Thyroid gland (tissue), 4 donors: Measurements from ENCODE around the gene TBC1D22B. TPM values are rescaled to one million over a fixed set of nuclear protein-coding genes. Genes with fewer than 3 reads are reported as not detected.

Experiments
- DNase-seq, 2 donors: peaks; one replicate each; pipeline ENCODE4 v3.0.0-alpha.2; 2019
- H3K27ac ChIP-seq, 3 donors: fragments of 200-600 bp; sonication (generic); 1 replicate in 2 of 3; 2 replicates in 1 of 3; pipeline ENCODE4 v1.5.1; 2016 to 2019; ENCODE audit warnings: mild to moderate bottlenecking in 1 of 3, moderate library complexity in 1 of 3
- H3K27me3 ChIP-seq: fragments of 200-600 bp; sonication (generic); one replicate; pipeline ENCODE4 v1.5.1; 2019
- H3K36me3 ChIP-seq, 2 donors: fragments of 200-600 bp; sonication (generic); one replicate each; pipeline ENCODE4 v1.5.1; 2016 to 2019
- H3K4me1 ChIP-seq, 2 donors: fragments of 200-600 bp; sonication (generic); one replicate each; pipeline ENCODE4 v1.5.1; 2017 to 2019
- H3K4me3 ChIP-seq, 3 donors: fragments of 200-600 bp; sonication (generic); replicated peaks in 1 of 3; 1 replicate in 2 of 3; 2 replicates in 1 of 3; pipeline ENCODE4 v1.5.1; 2016; ENCODE audit warnings: mild to moderate bottlenecking in 1 of 3
- H3K9me3 ChIP-seq: fragments of 200-600 bp; sonication (generic); one replicate; pipeline ENCODE4 v1.5.1; 2017
- CTCF ChIP-seq, 6 experiments: fragments of 200-600 bp in 3 of 6; fragments of 450-650 bp in 3 of 6; sonication (generic) in 3 of 6; IDR thresholded peaks; one replicate each; pipeline ENCODE4 v1.5.1; 2016 to 2019; ENCODE audit warnings: antibody characterized with exemption in 6 of 6, mild to moderate bottlenecking in 2 of 6, inconsistent platforms in 1 of 6, moderate library complexity in 1 of 6
- POLR2A ChIP-seq, 2 donors: fragments of 450-650 bp; IDR thresholded peaks; one replicate each; pipeline ENCODE4 v1.6.1; 2017; ENCODE audit warnings: antibody characterized with exemption in 2 of 2, mild to moderate bottlenecking in 2 of 2, moderate library complexity in 1 of 2
- WGBS, 2 donors: methylation state at CpG; one replicate each; pipeline ENCODE4 v1.1.5; 2017; 5-methylcytosine and 5-hydroxymethylcytosine counted together
- intact Hi-C: fragments of 100-400 bp; cut with DNase I; formaldehyde crosslinking; loops from one replicate; pipeline ENCODE4 v1.15.1; 2023
- total RNA-seq, 4 donors: library from RNA; depleted of rRNA; stranded (reverse); fragments of >200 nt; gene quantifications; one replicate each; pipeline ENCODE4 v1.2.3, GENCODE V29; 2016

Gene TBC1D22B
- total RNA-seq, 4 donors from 2014 or later = 11.5 to 15.7 (median 14.2) TPM

DNA sequence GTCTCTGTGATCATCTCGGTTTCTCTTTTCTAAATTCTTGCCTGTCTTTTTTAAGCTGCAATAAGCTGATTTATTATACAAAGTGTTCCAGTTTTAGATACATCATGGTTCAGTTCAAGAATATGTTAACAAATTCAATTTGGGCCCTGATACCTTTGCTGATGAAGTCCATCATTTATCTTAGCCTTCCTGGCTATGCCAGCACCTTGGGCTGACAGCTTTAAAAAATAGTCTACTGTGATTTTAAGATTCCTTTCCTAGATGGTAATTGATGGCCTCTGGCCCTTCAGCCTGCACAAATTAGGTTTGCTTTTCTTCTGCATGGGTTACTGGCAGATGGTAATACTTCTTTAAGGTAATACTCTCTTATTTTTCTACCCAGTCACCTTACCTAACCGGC lies 7.4 kb downstream of the TBC1D22B start:
- TF ChIP-seq POLR2A (IDR thresholded peaks at IDR 0.05) (no peak), CTCF (IDR thresholded peaks at IDR 0.05) (no peak)
- WGBS, 2 donors = 78 to 86% methylated on average over 2 of the region's 2 CpGs

DNA sequence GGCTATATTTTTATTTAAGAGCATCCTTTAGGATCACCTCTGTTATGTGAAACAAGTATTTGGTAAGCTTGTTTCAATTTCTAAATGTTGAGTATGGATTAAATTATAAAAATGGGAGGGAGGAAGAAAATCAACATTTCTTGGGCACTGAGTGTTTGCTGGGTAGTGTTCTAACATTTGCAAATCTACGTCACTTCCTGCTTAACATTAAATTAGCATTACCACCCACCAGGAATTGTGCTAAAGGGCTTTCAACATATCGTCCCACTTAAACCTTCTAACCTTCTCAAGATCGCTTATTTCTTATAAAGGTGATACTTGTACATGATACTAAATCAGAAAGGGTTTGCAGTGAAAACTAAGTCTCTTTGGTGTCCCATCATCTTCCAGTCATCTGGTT lies 8.3 kb downstream of the TBC1D22B start:
- no peak for DNase-seq
- Histone ChIP-seq H3K27me3 (no peaks in the 10 kb centered on the region), H3K27ac (no peak overlapping the region), H3K36me3 (no peaks in the 10 kb centered on the region), H3K9me3 (no peaks in the 10 kb centered on the region), H3K4me1 (peaks cover 6% of the 10 kb centered on the region in 2 donors), H3K4me3 (no peak overlapping the region)
- intact Hi-C loops = no loop called here
- WGBS, 2 donors = 90% methylated on average over 3 of the region's 3 CpGs
- TF ChIP-seq CTCF (IDR thresholded peaks at IDR 0.05) (no peak), POLR2A (IDR thresholded peaks at IDR 0.05) (no peak)

More for the DNA sequence above, 7.4 kb downstream of the TBC1D22B start:
- Histone ChIP-seq H3K27me3 (no peaks in the 10 kb centered on the region), H3K4me1 (peaks cover 6% of the 10 kb centered on the region in 2 donors), H3K36me3 (no peaks in the 10 kb centered on the region), H3K4me3 (no peak overlapping the region), H3K27ac (no peak overlapping the region), H3K9me3 (no peaks in the 10 kb centered on the region)
- DNase-seq = no peak
- intact Hi-C loops = no loop called here

DNA sequence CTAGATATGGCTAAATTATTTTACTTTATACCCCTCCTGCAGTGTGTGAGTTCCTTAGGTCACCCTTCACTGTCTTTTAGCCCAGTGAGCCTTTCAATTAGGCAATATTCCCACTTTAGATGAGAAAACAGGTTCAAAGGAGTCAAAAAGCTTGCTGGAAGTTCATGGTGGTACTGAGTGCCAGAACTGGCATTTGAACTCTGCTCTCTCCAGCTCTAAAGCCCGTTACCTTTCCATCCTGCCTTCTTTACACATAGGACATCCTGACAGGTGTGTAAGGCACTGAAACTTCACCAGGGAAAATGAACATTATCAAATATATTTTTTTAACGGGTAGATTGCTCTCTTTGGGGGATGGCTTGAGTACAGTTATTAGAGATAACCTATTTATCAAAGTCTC lies 11.5 kb downstream of the TBC1D22B start:
- 88 to 90% methylated on average over 2 of the region's 2 CpGs for WGBS, 2 donors
- DNase-seq = no peak
- Histone ChIP-seq H3K9me3 (no peaks in the 10 kb centered on the region), H3K27me3 (no peaks in the 10 kb centered on the region), H3K27ac (no peak overlapping the region), H3K4me3 (no peak overlapping the region), H3K4me1 (peaks cover 2 to 3% of the 10 kb centered on the region in 2 donors), H3K36me3 (no peaks in the 10 kb centered on the region)
- TF ChIP-seq POLR2A (IDR thresholded peaks at IDR 0.05) = no peak
- TF ChIP-seq CTCF (IDR thresholded peaks at IDR 0.05) = no peak
- intact Hi-C loops = no loop called here

- no peak for DNase-seq
- TF ChIP-seq POLR2A (IDR thresholded peaks at IDR 0.05) = no peak
- no peak for TF ChIP-seq CTCF (IDR thresholded peaks at IDR 0.05)
- 82 to 89% methylated on average over 8 of the region's 8 CpGs for WGBS, 2 donors
- H3K27me3 ChIP-seq = no peaks in the 10 kb centered on the region
- H3K36me3 ChIP-seq = no peaks in the 10 kb centered on the region
- H3K4me1 ChIP-seq = no peaks in the 10 kb centered on the region
- H3K4me3 ChIP-seq = no peak overlapping the region
- H3K27ac ChIP-seq = no peak overlapping the region
- intact Hi-C loops = no loop called here
- no peaks in the 10 kb centered on the region for H3K9me3 ChIP-seq
Observed at GRCh38 chr6:37272834-37273566, 15.4 kb downstream of the TBC1D22B start.

DNA sequence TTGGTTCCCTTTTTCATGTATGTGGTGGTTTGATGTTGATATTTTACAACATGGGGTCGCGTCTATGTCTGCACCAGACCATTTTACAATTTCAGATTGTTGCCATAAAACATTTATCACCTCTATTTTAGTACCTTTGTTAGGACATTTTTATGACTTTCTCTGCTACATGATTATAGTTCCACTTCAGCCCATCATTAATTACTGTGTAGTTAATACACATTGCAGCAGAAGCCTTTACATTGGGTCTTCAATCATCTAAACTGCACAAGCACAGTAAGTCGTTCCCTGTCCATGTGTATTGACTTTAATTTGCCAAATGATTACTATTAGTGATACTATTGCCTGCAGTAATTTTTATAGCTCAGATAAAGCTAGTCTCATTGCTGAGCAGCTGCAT lies 16.1 kb downstream of the TBC1D22B start:
- 87 to 88% methylated on average over 3 of the region's 3 CpGs for WGBS, 2 donors
- H3K27ac ChIP-seq = no peak overlapping the region

More for the DNA sequence above, 16.1 kb downstream of the TBC1D22B start:
- Histone ChIP-seq H3K9me3 (no peaks in the 10 kb centered on the region), H3K36me3 (no peaks in the 10 kb centered on the region), H3K27me3 (no peaks in the 10 kb centered on the region), H3K4me1 (no peaks in the 10 kb centered on the region), H3K4me3 (no peak overlapping the region)
- intact Hi-C loops = no loop called here
- TF ChIP-seq CTCF (IDR thresholded peaks at IDR 0.05) (no peak), POLR2A (IDR thresholded peaks at IDR 0.05) (no peak)
- DNase-seq = no peak
